Left lung (tissue), 10 donors: ENCODE results near the gene VSIG10L. TPM values are rescaled to one million over a fixed set of nuclear protein-coding genes. Genes with fewer than 3 reads are reported as not detected.

Experiments used
- ATAC-seq: fragments of 200-7000 bp; cut with Tn5 transposase; one replicate; pipeline ENCODE4 v1.9.1; 2020; ENCODE audit warnings: moderate library complexity
- DNase-seq, 4 donors: peaks; one replicate each; pipeline ENCODE4 v3.0.0-alpha.2; 2013 to 2020
- H3K27ac ChIP-seq, 2 donors: fragments of 200-600 bp; sonication (generic) in 1 of 2; one replicate each; pipeline versions ENCODE4 v1.5.0 to v1.8.0; 2020 to 2021
- H3K27me3 ChIP-seq, 2 donors: fragments of 200-600 bp; sonication (generic) in 1 of 2; one replicate each; pipeline versions ENCODE4 v1.5.0 to v1.8.0; 2020 to 2021
- H3K36me3 ChIP-seq, 2 donors: fragments of 200-600 bp; sonication (generic) in 1 of 2; one replicate each; pipeline versions ENCODE4 v1.5.0 to v1.8.0; 2020 to 2021
- H3K4me1 ChIP-seq, 2 donors: fragments of 200-600 bp; one replicate each; pipeline ENCODE4 v1.8.0; 2021
- H3K4me3 ChIP-seq, 2 donors: fragments of 200-600 bp; sonication (generic) in 1 of 2; one replicate each; pipeline versions ENCODE4 v1.5.0 to v1.8.0; 2020 to 2021; ENCODE audit warnings: mild to moderate bottlenecking in 1 of 2
- H3K9me3 ChIP-seq, 2 donors: fragments of 200-600 bp; sonication (generic) in 1 of 2; one replicate each; pipeline versions ENCODE4 v1.5.0 to v1.8.0; 2020 to 2021
- intact Hi-C, 2 donors: fragments of 100-400 bp; cut with DNase I; formaldehyde crosslinking; loops; one replicate each; pipeline versions ENCODE4 v1.11.2 to v1.14.2; 2022
- polyA plus RNA-seq, 6 donors: library from polyadenylated mRNA; unstranded; fragments of 120-200 nt; gene quantifications; one replicate each; pipeline ENCODE4 v1.2.1, GENCODE V29; 2013; ENCODE audit not compliant: insufficient read length in 6 of 6
- total RNA-seq, 2 donors: library from RNA; stranded (reverse); fragmentation: NEBNext Ultra II Directional; extraction: Animal tissue kit (Norgen Biotek cat#: 25700); gene quantifications; one replicate each; pipeline ENCODE4 v1.2.1, GENCODE V29; 2021
- TF ChIP-seq, protein P1 (sequence below), 2 donors: fragments of 200-600 bp; sonication (generic) in 1 of 2; IDR thresholded peaks; one replicate each; pipeline versions ENCODE4 v1.5.0 to v1.8.0; 2021; ENCODE audit warnings: antibody characterized with exemption in 2 of 2
- donor health status: DM: no; HTN: yes; CAD: no.
- donor health status: DM: no; HTN: no; CAD: no.

VSIG10L gene
- total and polyA plus RNA-seq, 8 donors = 3.5 to 5.2 (median 3.7) TPM

GRCh38 chr19:51372649-51373504 is 30.9 kb upstream of the VSIG10L start, which contains the start of gene NKG7:
Gene NKG7 (minus strand): TSS chr19:51372654. CDS start chr19:51372535, 119 bp downstream.
- no peak for DNase-seq
- TF ChIP-seq, protein P1, sequence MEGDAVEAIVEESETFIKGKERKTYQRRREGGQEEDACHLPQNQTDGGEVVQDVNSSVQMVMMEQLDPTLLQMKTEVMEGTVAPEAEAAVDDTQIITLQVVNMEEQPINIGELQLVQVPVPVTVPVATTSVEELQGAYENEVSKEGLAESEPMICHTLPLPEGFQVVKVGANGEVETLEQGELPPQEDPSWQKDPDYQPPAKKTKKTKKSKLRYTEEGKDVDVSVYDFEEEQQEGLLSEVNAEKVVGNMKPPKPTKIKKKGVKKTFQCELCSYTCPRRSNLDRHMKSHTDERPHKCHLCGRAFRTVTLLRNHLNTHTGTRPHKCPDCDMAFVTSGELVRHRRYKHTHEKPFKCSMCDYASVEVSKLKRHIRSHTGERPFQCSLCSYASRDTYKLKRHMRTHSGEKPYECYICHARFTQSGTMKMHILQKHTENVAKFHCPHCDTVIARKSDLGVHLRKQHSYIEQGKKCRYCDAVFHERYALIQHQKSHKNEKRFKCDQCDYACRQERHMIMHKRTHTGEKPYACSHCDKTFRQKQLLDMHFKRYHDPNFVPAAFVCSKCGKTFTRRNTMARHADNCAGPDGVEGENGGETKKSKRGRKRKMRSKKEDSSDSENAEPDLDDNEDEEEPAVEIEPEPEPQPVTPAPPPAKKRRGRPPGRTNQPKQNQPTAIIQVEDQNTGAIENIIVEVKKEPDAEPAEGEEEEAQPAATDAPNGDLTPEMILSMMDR (IDR thresholded peaks at IDR 0.05) = no peak
- Histone ChIP-seq H3K27me3 (no peaks in the 10 kb centered on the region), H3K4me3 (peak within 1 kb of the TSS in 1 of 2 donors; percentile 30), H3K9me3 (no peaks in the 10 kb centered on the region), H3K27ac (peak within 1 kb of the TSS in 1 of 2 donors; percentile 81), H3K4me1 (peaks cover 0 to 60% of the 10 kb centered on the region in 2 donors), H3K36me3 (no peaks in the 10 kb centered on the region)
- ATAC-seq = no peak
- intact Hi-C loops = no loop called here

- DNase-seq = no peak
- peaks cover 0 to 60% of the 10 kb centered on the region in 2 donors for H3K4me1 ChIP-seq
- no peaks in the 10 kb centered on the region for H3K9me3 ChIP-seq
- H3K27ac ChIP-seq = peak overlapping the region in 1 of 2 donors; percentile 81
- TF ChIP-seq, protein P1 (IDR thresholded peaks at IDR 0.05) = no peak
- no peak for ATAC-seq
- H3K27me3 ChIP-seq = no peaks in the 10 kb centered on the region
- H3K4me3 ChIP-seq = peak overlapping the region in 1 of 2 donors; percentile 30
- intact Hi-C loops = no loop called here
- no peaks in the 10 kb centered on the region for H3K36me3 ChIP-seq
Observed at GRCh38 chr19:51372021-51372648, 30.2 kb upstream of the VSIG10L start.

GRCh38 chr19:51371186-51371690 is 29.3 kb upstream of the VSIG10L start:
- no peak for ATAC-seq
- peak overlapping the region in 1 of 2 donors; percentile 81 for H3K27ac ChIP-seq
- TF ChIP-seq, protein P1 (IDR thresholded peaks at IDR 0.05) = no peak
- no peaks in the 10 kb centered on the region for H3K36me3 ChIP-seq
- peak overlapping the region in 1 of 2 donors; percentile 30 for H3K4me3 ChIP-seq
- no peak for DNase-seq
- peaks cover 0 to 60% of the 10 kb centered on the region in 2 donors for H3K4me1 ChIP-seq
- intact Hi-C loops = no loop called here
- no peaks in the 10 kb centered on the region for H3K27me3 ChIP-seq
- H3K9me3 ChIP-seq = no peaks in the 10 kb centered on the region

- intact Hi-C loops = no loop called here
- H3K4me3 ChIP-seq = peak overlapping the region in 1 of 2 donors; percentile 14
- TF ChIP-seq, protein P1 (IDR thresholded peaks at IDR 0.05) = no peak
Observed at GRCh38 chr19:51370230-51370629, 28.3 kb upstream of the VSIG10L start.

More at GRCh38 chr19:51370230-51370629, 28.3 kb upstream of the VSIG10L start:
- Histone ChIP-seq H3K36me3 (no peaks in the 10 kb centered on the region), H3K4me1 (peaks cover 0 to 61% of the 10 kb centered on the region in 2 donors), H3K27me3 (no peaks in the 10 kb centered on the region), H3K9me3 (no peaks in the 10 kb centered on the region), H3K27ac (peak overlapping the region in 1 of 2 donors; percentile 81)
- DNase-seq (no peak), ATAC-seq (no peak)
